Measurements from ENCODE around the gene CHRNA3.

DNA sequence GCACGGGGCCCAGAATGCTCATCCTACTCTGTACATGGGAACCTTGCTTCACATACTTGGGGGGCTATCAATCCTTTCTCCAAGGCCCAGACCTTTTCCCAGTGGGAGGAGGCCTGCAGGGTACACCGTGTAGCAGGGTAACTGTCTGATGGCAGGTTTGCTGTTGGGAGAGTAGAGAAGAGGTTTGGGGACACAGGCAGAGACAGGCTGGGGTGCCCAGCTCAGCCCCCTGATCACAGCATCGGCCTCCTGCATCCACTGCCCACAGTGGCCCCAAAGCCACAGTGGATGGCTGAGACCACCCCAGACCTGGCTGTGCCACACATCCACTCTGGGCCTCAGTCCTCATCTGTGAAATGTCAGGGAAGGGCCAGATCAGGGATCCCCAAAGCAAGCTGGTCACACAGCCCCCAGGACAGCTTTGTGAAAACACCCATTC, 5.6 kb downstream of the CHRNA3 start:
- TF ChIP-seq EZH2 (IDR thresholded peaks at IDR 0.05) (no peak), EZH2phosphoT487 (IDR thresholded peaks at IDR 0.05) (no peak)
- TF ChIP-seq, protein P1, sequence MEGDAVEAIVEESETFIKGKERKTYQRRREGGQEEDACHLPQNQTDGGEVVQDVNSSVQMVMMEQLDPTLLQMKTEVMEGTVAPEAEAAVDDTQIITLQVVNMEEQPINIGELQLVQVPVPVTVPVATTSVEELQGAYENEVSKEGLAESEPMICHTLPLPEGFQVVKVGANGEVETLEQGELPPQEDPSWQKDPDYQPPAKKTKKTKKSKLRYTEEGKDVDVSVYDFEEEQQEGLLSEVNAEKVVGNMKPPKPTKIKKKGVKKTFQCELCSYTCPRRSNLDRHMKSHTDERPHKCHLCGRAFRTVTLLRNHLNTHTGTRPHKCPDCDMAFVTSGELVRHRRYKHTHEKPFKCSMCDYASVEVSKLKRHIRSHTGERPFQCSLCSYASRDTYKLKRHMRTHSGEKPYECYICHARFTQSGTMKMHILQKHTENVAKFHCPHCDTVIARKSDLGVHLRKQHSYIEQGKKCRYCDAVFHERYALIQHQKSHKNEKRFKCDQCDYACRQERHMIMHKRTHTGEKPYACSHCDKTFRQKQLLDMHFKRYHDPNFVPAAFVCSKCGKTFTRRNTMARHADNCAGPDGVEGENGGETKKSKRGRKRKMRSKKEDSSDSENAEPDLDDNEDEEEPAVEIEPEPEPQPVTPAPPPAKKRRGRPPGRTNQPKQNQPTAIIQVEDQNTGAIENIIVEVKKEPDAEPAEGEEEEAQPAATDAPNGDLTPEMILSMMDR (IDR thresholded peaks at IDR 0.05): no peak

All from neural progenitor cell (in vitro differentiated cells).